Right cardiac atrium (tissue), 5 donors: ENCODE measurements around the gene LIX1L. TPM values are rescaled to one million over a fixed set of nuclear protein-coding genes. Genes with fewer than 3 reads are reported as not detected.
A peak's percentile ranks its signal among the peaks of the same experiment; 100 is the strongest.
"Not testable (repeated sequence)": the region's sequence is repeated elsewhere in the genome, so short reads cannot be mapped to it uniquely, and the experiment has no call there.

Experiments used
- ATAC-seq, 2 donors: fragments of 200-7000 bp; cut with Tn5 transposase; one replicate each; pipeline versions ENCODE4 v1.8.0 to v1.9.1; 2020; ENCODE audit warnings: moderate library complexity in 2 of 2, mild to moderate bottlenecking in 1 of 2
- DNase-seq, 3 donors: peaks; one replicate each; pipeline ENCODE4 v3.0.0-alpha.2; 2020
- H3K27ac ChIP-seq: one replicate; pipeline ENCODE4 v1.5.1; 2013; ENCODE audit warnings: mild to moderate bottlenecking, low read length, control low read depth, moderate library complexity
- H3K27me3 ChIP-seq: one replicate; pipeline ENCODE4 v1.6.1; 2013; ENCODE audit not compliant: control insufficient read depth, insufficient read depth
- H3K4me1 ChIP-seq: one replicate; pipeline ENCODE4 v1.6.1; 2013; ENCODE audit warnings: low read length; ENCODE audit not compliant: control insufficient read depth, insufficient read depth
- H3K4me3 ChIP-seq: one replicate; pipeline ENCODE4 v1.5.1; 2013; ENCODE audit warnings: low read length, control low read depth
- H3K9me3 ChIP-seq: one replicate; pipeline ENCODE4 v1.6.1; 2013; ENCODE audit warnings: low read length; ENCODE audit not compliant: control insufficient read depth
- WGBS: extraction: QIAGEN DNeasy Blood & Tissue Kit; methylation state at CpG from one replicate; pipeline ENCODE4 v1.1.7; 2013; 5-methylcytosine and 5-hydroxymethylcytosine counted together
- intact Hi-C, 4 donors: fragments of 100-400 bp; cut with DNase I; formaldehyde crosslinking; loops; one replicate each; pipeline versions ENCODE4 v1.11.0 to v1.14.0; 2022 to 2023
- polyA plus RNA-seq: library from polyadenylated mRNA; stranded (reverse); fragments of 200-250 nt; gene quantifications from one replicate; pipeline ENCODE4 v1.2.3, GENCODE V29; 2013
- total RNA-seq, 4 donors: library from RNA; stranded (reverse); fragmentation: NEBNext Ultra II Directional; extraction: Animal tissue kit (Norgen Biotek cat#: 25700); gene quantifications; one replicate each; pipeline ENCODE4 v1.2.1, GENCODE V29; 2021
- donor health status: healthy with polysubstance abuse.
- donor health status: DM: no; HTN: yes; CAD: no.
- donor health status: DM: no; HTN: no; CAD: no.
- donor health status: DM: no; HTN: yes; CAD: no; lungs with severe emphysema.
- donor health status: DM: yes; HTN: yes; CAD: no.

The LIX1L gene
- total and polyA plus RNA-seq, 5 donors, result 11.9 to 39.2 (median 28.3) TPM

- intact Hi-C loops, result no loop called here
- DNase-seq, result peak; percentile 93 to 96 (median 94)
- H3K9me3 ChIP-seq, result no peaks in the 10 kb centered on the region
- H3K4me3 ChIP-seq, result peak within 1 kb of the TSS; percentile 99
- ATAC-seq, result peak; percentile 98 to 99
- H3K27me3 ChIP-seq, result no peaks in the 10 kb centered on the region
- peak within 1 kb of the TSS; percentile 98 for H3K27ac ChIP-seq
- peaks cover 1% of the 10 kb centered on the region for H3K4me1 ChIP-seq
- under 1% methylated on average over 41 of the region's 41 CpGs for WGBS
These were observed 30.5 kb downstream of the LIX1L start, which contains the start of gene RBM8A for GRCh38 chr1:145927063-145927886. TSS of gene RBM8A (minus strand) at chr1:145927484. CDS start at chr1:145927426, 58 bp downstream.

- Histone ChIP-seq H3K4me3 (peak overlapping the region; percentile 99), H3K27ac (peak overlapping the region; percentile 98), H3K4me1 (peaks cover 1% of the 10 kb centered on the region), H3K27me3 (no peaks in the 10 kb centered on the region), H3K9me3 (no peaks in the 10 kb centered on the region)
- intact Hi-C loops, result no loop called here
- ATAC-seq (peak; percentile 5), DNase-seq (peak in 1 of 3 donors; percentile 39)
- WGBS, result 6% methylated on average over 19 of the region's 19 CpGs
These were observed 31.1 kb downstream of the LIX1L start for GRCh38 chr1:145926686-145927062.

- intact Hi-C loops, result no loop called here
- no peak overlapping the region for H3K4me3 ChIP-seq
- no peaks in the 10 kb centered on the region for H3K27me3 ChIP-seq
- H3K27ac ChIP-seq, result no peak overlapping the region
- DNase-seq, result no peak
- ATAC-seq, result no peak
- H3K9me3 ChIP-seq, result no peaks in the 10 kb centered on the region
- H3K4me1 ChIP-seq, result peaks cover 2% of the 10 kb centered on the region
- WGBS, result 65% methylated on average over 2 of the region's 2 CpGs
These were observed 35.6 kb downstream of the LIX1L start for GRCh38 chr1:145922266-145922665.

GRCh38 chr1:145920297-145920696, 37.5 kb downstream of the LIX1L start:
- not testable (repeated sequence) for H3K27ac ChIP-seq

GRCh38 chr1:145918992-145919939, 38.6 kb downstream of the LIX1L start:
- H3K4me3 ChIP-seq, result peak overlapping the region; percentile 72
- 5% methylated on average over 33 of the region's 33 CpGs for WGBS

More at GRCh38 chr1:145920297-145920696, 37.5 kb downstream of the LIX1L start:
- DNase-seq, ATAC-seq, intact Hi-C loops, H3K4me3 ChIP-seq, H3K4me1 ChIP-seq, H3K27me3 ChIP-seq, H3K9me3 ChIP-seq: not testable (repeated sequence)
- WGBS, result 92% methylated on average over 2 of the region's 4 CpGs

GRCh38 chr1:145918144-145918991, 39.4 kb downstream of the LIX1L start, which contains the start of gene PEX11B:
TSS of gene PEX11B (minus strand) at chr1:145918717. CDS start at chr1:145918688, 29 bp downstream.
- peak; percentile 96 for ATAC-seq
- Histone ChIP-seq H3K4me1 (peaks cover 2% of the 10 kb centered on the region), H3K4me3 (peak within 1 kb of the TSS; percentile 72), H3K9me3 (no peaks in the 10 kb centered on the region), H3K27me3 (no peaks in the 10 kb centered on the region), H3K27ac (peak within 1 kb of the TSS; percentile 76)
- peak; percentile 89 to 96 (median 96) for DNase-seq
- under 1% methylated on average over 51 of the region's 51 CpGs for WGBS
- intact Hi-C loops, result loop anchor here in 1 of 4 donors (10.0 kb wide), 1 partner anchor 74 kb away; the partner anchor contains the start of gene NUDT17

More at GRCh38 chr1:145918992-145919939, 38.6 kb downstream of the LIX1L start:
- H3K27me3 ChIP-seq, result no peaks in the 10 kb centered on the region
- intact Hi-C loops, result loop anchor here in 1 of 4 donors (10.0 kb wide), 1 partner anchor 74 kb away; the partner anchor contains the start of gene NUDT17
- no peaks in the 10 kb centered on the region for H3K9me3 ChIP-seq
- H3K4me1 ChIP-seq, result peaks cover 2% of the 10 kb centered on the region
- H3K27ac ChIP-seq, result peak overlapping the region; percentile 76
- ATAC-seq, result peak; percentile 30 to 50
- peak; percentile 55 to 86 (median 85) for DNase-seq

GRCh38 chr1:145917595-145917994, 40.2 kb downstream of the LIX1L start:
- H3K4me3 ChIP-seq, result peak overlapping the region; percentile 72
- WGBS, result 76% methylated on average over 5 of the region's 5 CpGs
- DNase-seq (no peak), ATAC-seq (no peak)
- no peaks in the 10 kb centered on the region for H3K9me3 ChIP-seq
- H3K27ac ChIP-seq, result no peak overlapping the region
- H3K27me3 ChIP-seq, result no peaks in the 10 kb centered on the region
- intact Hi-C loops, result loop anchor here in 1 of 4 donors (10.0 kb wide), 1 partner anchor 73 kb away; the partner anchor contains the start of gene NUDT17
- peaks cover 2% of the 10 kb centered on the region for H3K4me1 ChIP-seq

GRCh38 chr1:145916745-145917144, 41.1 kb downstream of the LIX1L start:
- peaks cover 2% of the 10 kb centered on the region for H3K4me1 ChIP-seq
- ATAC-seq (no peak), DNase-seq (no peak)
- intact Hi-C loops, result loop anchor here in 1 of 4 donors (10.0 kb wide), 1 partner anchor 72 kb away; the partner anchor contains the start of gene NUDT17
- no peaks in the 10 kb centered on the region for H3K9me3 ChIP-seq
- WGBS, result 81% methylated on average over 5 of the region's 5 CpGs
- no peak overlapping the region for H3K4me3 ChIP-seq
- H3K27me3 ChIP-seq, result no peaks in the 10 kb centered on the region
- H3K27ac ChIP-seq, result no peak overlapping the region

- H3K4me3 ChIP-seq, result no peak overlapping the region
- ATAC-seq (no peak), DNase-seq (no peak)
- no peaks in the 10 kb centered on the region for H3K9me3 ChIP-seq
- H3K27ac ChIP-seq, result no peak overlapping the region
- no peaks in the 10 kb centered on the region for H3K27me3 ChIP-seq
- WGBS, result 71% methylated on average over 11 of the region's 11 CpGs
- H3K4me1 ChIP-seq, result peaks cover 5% of the 10 kb centered on the region
- intact Hi-C loops, result loop anchor here in 1 of 4 donors (10.0 kb wide), 1 partner anchor 67 kb away; the partner anchor contains the start of gene NUDT17
These were observed 45.6 kb downstream of the LIX1L start for GRCh38 chr1:145912128-145912641.
